ENCODE data around the gene CCDC87.

Gene CCDC87

GRCh38 chr11:66581261-66581660 is 11.6 kb downstream of the CCDC87 start:
- no peaks in the 10 kb centered on the region for H3K27me3 ChIP-seq (ENCODE audit: insufficient read depth, low read depth)
- no peaks in the 10 kb centered on the region for H3K79me2 ChIP-seq (ENCODE audit: insufficient read depth, low read depth)
- H3K27ac ChIP-seq: no peak overlapping the region
- H3K9ac ChIP-seq: no peak overlapping the region
- H4K20me1 ChIP-seq (ENCODE audit: insufficient read depth): no peaks in the 10 kb centered on the region
- no peak overlapping the region for H2AFZ ChIP-seq (ENCODE audit: low read depth)
- TF ChIP-seq CTCF (conservative IDR thresholded peaks at IDR 0.05; ENCODE audit: low read depth, low read length): no peak
- H3K36me3 ChIP-seq (ENCODE audit: insufficient read depth): no peaks in the 10 kb centered on the region
- H3K4me3 ChIP-seq (IDR thresholded peaks at IDR 0.05; ENCODE audit: insufficient read depth, low read depth, low read length): no peak overlapping the region
- H3K4me2 ChIP-seq: no peak overlapping the region
- H3K4me1 ChIP-seq (ENCODE audit: low read depth, poor library complexity, severe bottlenecking): no peaks in the 10 kb centered on the region

GRCh38 chr11:66580803-66581202 is 12.1 kb downstream of the CCDC87 start:
- Histone ChIP-seq H3K27ac (no peak overlapping the region), H3K4me1 (ENCODE audit: low read depth, poor library complexity, severe bottlenecking) (no peaks in the 10 kb centered on the region), H3K79me2 (ENCODE audit: insufficient read depth, low read depth) (no peaks in the 10 kb centered on the region), H3K9ac (no peak overlapping the region), H3K4me3 (IDR thresholded peaks at IDR 0.05; ENCODE audit: insufficient read depth, low read depth, low read length) (no peak overlapping the region), H4K20me1 (ENCODE audit: insufficient read depth) (no peaks in the 10 kb centered on the region), H3K27me3 (ENCODE audit: insufficient read depth, low read depth) (peaks cover 1% of the 10 kb centered on the region; the same call in 1 of the 2 replicates), H3K4me2 (no peak overlapping the region), H3K36me3 (ENCODE audit: insufficient read depth) (no peaks in the 10 kb centered on the region), H2AFZ (ENCODE audit: low read depth) (no peak overlapping the region)
- TF ChIP-seq CTCF (conservative IDR thresholded peaks at IDR 0.05; ENCODE audit: low read depth, low read length): no peak

- Histone ChIP-seq H3K79me2 (ENCODE audit: insufficient read depth, low read depth) (no peaks in the 10 kb centered on the region), H3K4me1 (ENCODE audit: low read depth, poor library complexity, severe bottlenecking) (no peaks in the 10 kb centered on the region), H3K27me3 (ENCODE audit: insufficient read depth, low read depth) (peaks cover 16% of the 10 kb centered on the region; the same call in 1 of the 2 replicates), H3K36me3 (ENCODE audit: insufficient read depth) (no peaks in the 10 kb centered on the region), H3K9ac (no peak overlapping the region), H3K4me2 (no peak overlapping the region), H3K4me3 (IDR thresholded peaks at IDR 0.05; ENCODE audit: insufficient read depth, low read depth, low read length) (no peak overlapping the region), H3K27ac (no peak overlapping the region), H4K20me1 (ENCODE audit: insufficient read depth) (no peaks in the 10 kb centered on the region), H2AFZ (ENCODE audit: low read depth) (no peak overlapping the region)
- TF ChIP-seq CTCF (conservative IDR thresholded peaks at IDR 0.05; ENCODE audit: low read depth, low read length): peak; percentile 39; the same call in 1 of the 2 replicates
These were observed 13.8 kb downstream of the CCDC87 start for GRCh38 chr11:66579017-66579606.

GRCh38 chr11:66570850-66571180 is 22.0 kb downstream of the CCDC87 start:
- Histone ChIP-seq H3K4me3 (IDR thresholded peaks at IDR 0.05; ENCODE audit: insufficient read depth, low read depth, low read length) (no peak overlapping the region), H3K4me1 (ENCODE audit: low read depth, poor library complexity, severe bottlenecking) (no peaks in the 10 kb centered on the region), H2AFZ (ENCODE audit: low read depth) (no peak overlapping the region), H3K27me3 (ENCODE audit: insufficient read depth, low read depth) (peaks cover 22% of the 10 kb centered on the region; the same call in 1 of the 2 replicates), H4K20me1 (ENCODE audit: insufficient read depth) (no peaks in the 10 kb centered on the region), H3K9ac (no peak overlapping the region), H3K27ac (no peak overlapping the region), H3K36me3 (ENCODE audit: insufficient read depth) (no peaks in the 10 kb centered on the region), H3K4me2 (no peak overlapping the region), H3K79me2 (ENCODE audit: insufficient read depth, low read depth) (no peaks in the 10 kb centered on the region)
- no peak for TF ChIP-seq CTCF (conservative IDR thresholded peaks at IDR 0.05; ENCODE audit: low read depth, low read length)
